NCI-H446 treated with DMSO at 0.1 percent for 48 hours (cell line): Measurements from ENCODE around the gene YES1.

Source experiments
- DNase-seq: peaks from one replicate; lab custom pipeline; 2025; lab: John Stamatoyannopoulos, UW

The YES1 gene

GRCh38 chr18:725646-726045 lies 86.4 kb downstream of the YES1 start:
- no peak for DNase-seq

- DNase-seq, result no peak
Measured at GRCh38 chr18:723541-724080, 88.4 kb downstream of the YES1 start.

DNA sequence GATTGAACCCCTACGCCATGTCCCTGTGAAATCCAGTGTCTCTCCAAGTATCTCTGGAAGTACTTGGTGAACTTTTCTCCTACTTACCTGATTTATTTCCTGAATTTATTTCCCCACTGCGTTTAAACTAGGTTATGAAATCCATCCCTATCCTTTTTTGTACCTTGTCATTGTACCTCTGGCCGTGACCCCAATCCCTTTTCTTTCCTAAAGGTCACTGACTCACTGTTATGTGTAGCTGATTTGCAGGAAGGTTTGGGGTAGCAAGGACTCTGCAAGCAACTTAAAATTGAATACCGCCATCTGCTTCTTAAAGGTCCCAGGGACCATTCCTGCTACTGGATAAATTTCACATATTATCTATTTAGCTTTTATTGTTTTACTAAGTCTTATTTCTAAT lies 95.0 kb downstream of the YES1 start:
- no peak for DNase-seq

DNA sequence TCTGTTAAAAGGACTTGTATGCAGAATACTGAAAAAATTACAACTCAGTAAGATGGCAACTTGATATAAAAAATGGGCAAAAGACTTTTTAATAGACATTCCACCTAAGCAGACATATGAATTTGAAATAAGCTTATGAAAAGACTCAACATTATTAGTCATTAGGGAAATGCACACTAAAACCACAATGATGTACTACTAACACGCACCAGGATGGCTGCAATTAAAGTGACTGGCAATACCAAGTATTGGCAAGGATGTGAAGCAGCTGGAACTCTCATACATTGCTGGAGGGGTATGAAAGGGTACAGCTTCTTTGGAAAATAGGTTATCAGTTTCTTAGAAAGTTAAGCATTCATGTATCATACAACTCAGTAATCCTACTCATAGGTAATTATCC lies 96.4 kb downstream of the YES1 start:
- DNase-seq, result no peak

- DNase-seq, result no peak
Measured at GRCh38 chr18:713135-713490, 98.9 kb downstream of the YES1 start.

GRCh38 chr18:712401-713134 lies 99.5 kb downstream of the YES1 start, which contains the start of gene ENOSF1:
ENOSF1 (minus strand) TSS chr18:712630; CDS start chr18:712587, 43 bp downstream.
- DNase-seq, result peak; percentile 34

GRCh38 chr18:711657-712400 lies 100.2 kb downstream of the YES1 start:
- peak; percentile 36 for DNase-seq

GRCh38 chr18:711310-711656 lies 100.8 kb downstream of the YES1 start:
- no peak for DNase-seq

- DNase-seq, result no peak
Measured at GRCh38 chr18:710418-711300, 101.4 kb downstream of the YES1 start.

- DNase-seq, result no peak
Measured at GRCh38 chr18:709771-710170, 102.3 kb downstream of the YES1 start.

GRCh38 chr18:708096-708495 lies 103.9 kb downstream of the YES1 start:
- no peak for DNase-seq

GRCh38 chr18:706405-706804 lies 105.6 kb downstream of the YES1 start:
- no peak for DNase-seq

DNA sequence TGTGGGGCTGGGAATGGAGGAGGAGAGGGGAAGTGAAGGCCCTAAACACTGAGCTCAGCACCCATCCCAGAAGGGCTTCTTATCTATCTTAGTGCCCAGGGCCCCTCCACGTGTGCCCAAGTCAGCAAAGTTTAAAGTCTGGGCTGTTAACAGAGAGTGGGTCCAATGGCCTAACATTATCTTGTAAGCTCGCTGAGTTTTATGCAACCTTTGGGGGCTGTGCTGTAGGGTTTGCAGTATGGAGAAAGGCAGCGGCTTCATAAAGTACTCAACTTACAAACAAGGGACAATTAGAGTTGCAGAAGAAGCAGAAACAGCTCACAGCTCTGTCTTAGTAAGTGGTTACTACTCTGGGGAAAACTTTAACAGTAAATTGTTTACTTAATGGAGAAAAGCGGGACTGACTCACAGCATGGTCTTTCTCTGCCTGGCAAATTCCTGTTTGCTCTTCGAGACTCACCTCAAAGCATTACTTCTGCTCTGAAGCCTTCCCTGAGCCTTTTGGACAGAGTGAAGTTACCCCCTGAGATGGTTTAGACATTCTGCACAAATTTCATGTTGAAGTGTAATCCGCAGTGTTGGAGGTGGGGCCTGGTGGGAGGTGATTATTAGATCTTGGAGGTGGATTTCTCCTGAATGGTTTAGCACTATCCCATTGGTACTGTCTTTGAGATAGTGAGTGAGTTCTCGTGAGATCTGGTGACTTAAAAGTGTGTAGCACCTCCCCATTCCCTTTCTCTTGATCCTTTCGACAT lies 108.7 kb downstream of the YES1 start:
- DNase-seq, result no peak

- no peak for DNase-seq
Measured at GRCh38 chr18:697800-698199, 114.2 kb downstream of the YES1 start.

DNA sequence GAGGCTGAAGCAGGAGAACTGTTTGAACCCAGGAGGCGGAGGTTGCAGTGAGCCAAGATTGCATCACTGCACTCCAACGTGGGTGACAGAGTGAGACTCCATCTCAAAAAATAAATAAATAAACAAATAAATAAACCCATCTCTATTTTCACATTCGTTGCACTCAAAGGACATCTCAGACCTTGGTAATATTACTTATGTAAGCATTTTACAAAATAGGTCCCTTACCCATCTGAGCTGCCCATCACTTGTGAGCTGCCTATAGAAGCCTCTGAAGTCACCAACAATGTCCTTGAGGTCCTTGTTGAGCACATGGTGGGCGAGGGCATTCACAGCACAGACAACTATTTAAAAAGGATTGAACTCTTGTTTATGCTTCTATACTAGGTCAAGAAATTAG lies 115.0 kb downstream of the YES1 start:
- no peak for DNase-seq

GRCh38 chr18:693466-694187 lies 118.4 kb downstream of the YES1 start:
- no peak for DNase-seq

DNA sequence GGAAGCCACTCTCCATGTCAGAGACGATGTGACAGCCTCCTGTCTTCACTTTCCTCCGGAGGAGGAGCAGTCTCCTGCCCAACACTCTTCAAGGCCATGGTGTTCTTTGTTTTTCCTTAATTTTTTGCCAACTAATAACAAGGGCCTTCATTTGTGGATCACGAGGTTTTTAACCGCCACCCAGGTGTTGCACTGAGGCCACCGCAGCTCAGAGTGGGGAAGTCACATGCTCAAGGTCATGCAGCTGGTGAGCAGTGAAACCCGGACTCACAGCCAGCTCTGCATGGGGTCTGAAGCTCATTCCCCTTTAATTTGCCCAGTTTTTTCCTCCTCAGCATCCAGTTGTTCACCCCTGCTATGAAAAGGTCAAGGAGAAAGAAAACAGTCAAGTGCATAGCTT lies 119.2 kb downstream of the YES1 start:
- no peak for DNase-seq

GRCh38 chr18:688323-688722 lies 123.7 kb downstream of the YES1 start:
- DNase-seq, result no peak

- DNase-seq, result no peak
Measured at GRCh38 chr18:686339-687111, 125.5 kb downstream of the YES1 start.

DNA sequence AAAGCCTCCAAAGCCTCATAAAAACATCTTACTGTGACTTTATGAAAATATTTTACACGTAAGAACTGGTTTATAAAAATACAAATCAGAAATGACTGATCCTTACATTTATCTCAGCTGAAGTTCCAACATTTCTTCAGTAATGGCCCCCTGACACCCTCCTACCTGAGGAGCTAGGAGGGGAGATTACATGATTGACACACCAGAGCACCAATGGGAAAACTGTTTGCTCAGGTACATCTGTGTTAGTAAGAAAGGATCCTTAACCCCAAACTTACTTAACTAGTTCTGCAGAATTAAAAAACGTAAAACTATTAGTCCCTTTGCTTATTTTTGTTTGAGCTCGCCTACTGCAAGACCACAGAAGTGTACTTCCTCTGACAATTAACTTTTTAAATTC lies 126.6 kb downstream of the YES1 start:
- DNase-seq, result no peak
